A375 (cell line): ENCODE measurements around the gene TRPC4AP. TPM values are rescaled to one million over a fixed set of nuclear protein-coding genes. Genes with fewer than 3 reads are reported as not detected.

Experiments
- small RNA-seq: library from RNA; depleted of rRNA; stranded (forward); fragments of <200 nt; gene quantifications from one replicate; pipeline ENCODE3, GENCODE V24; 2014
- total RNA-seq: library from RNA; depleted of rRNA; stranded (reverse); fragments of >200 nt; shearing (Covaris generic); gene quantifications from 2 replicates; pipeline ENCODE4 v1.2.3, GENCODE V29; 2014; rRNA removed

TRPC4AP gene
- 39.8 and 43.5 TPM in 2 replicates for total RNA-seq

GRCh38 chr20:35092524-35093266, at the start of gene TRPC4AP:
Gene TRPC4AP, minus strand, starts transcription at chr20:35092807. Its CDS starts 26 bp downstream, at chr20:35092781.

GRCh38 chr20:34955231-34956040, 137.2 kb downstream of the TRPC4AP start, which contains the start of the genes GSS and MYH7B:
Gene GSS, minus strand, starts transcription at chr20:34955806. Its CDS starts 3,954 bp downstream, at chr20:34951852.
Gene MYH7B, plus strand, starts transcription at chr20:34955868. Its CDS starts 22,138 bp downstream, at chr20:34978006.

Small RNA genes lying within 50 kb of the gene (small RNA-seq; reads per million reads assigned to genes)
- gene MIR499A (not detected), gene RF00275 (not detected), gene RNU6-407P (not detected)

Other genes with a start within 250 kb of the TRPC4AP start
- 13.6 and 17.2 TPM in 2 replicates for gene GGT7, start 220.0 kb downstream of the TRPC4AP start, total RNA-seq
- 77.8 and 94.8 TPM in 2 replicates for gene ACSS2, start 216.2 kb downstream of the TRPC4AP start, total RNA-seq
- 137 and 143 TPM in 2 replicates for gene GSS, start 137.0 kb downstream of the TRPC4AP start, total RNA-seq
- gene MYH7B, start 136.9 kb downstream of the TRPC4AP start, total RNA-seq: 0.04 and 0.13 TPM in 2 replicates
- gene EDEM2, start 54.5 kb upstream of the TRPC4AP start, total RNA-seq: 25.8 and 27.1 TPM in 2 replicates
- gene PROCR, start 79.3 kb upstream of the TRPC4AP start, total RNA-seq: 48.1 and 53.3 TPM in 2 replicates
- gene MMP24, start 133.9 kb upstream of the TRPC4AP start, total RNA-seq: 0.11 and 0.13 TPM in 2 replicates
- gene MMP24OS, start 185.3 kb upstream of the TRPC4AP start, total RNA-seq: 16.0 and 25.3 TPM in 2 replicates
- gene EIF6, start 192.0 kb upstream of the TRPC4AP start, total RNA-seq: 368 and 379 TPM in 2 replicates
- 0.11 TPM in 1 of 2 replicates, not detected in the other for gene FAM83C, start 199.6 kb upstream of the TRPC4AP start, total RNA-seq